GM19452 (cell line): ENCODE results near the gene AKR7A3.
"Not testable (repeated sequence)": the region's sequence is repeated elsewhere in the genome, so short reads cannot be mapped to it uniquely, and the experiment has no call there.

Experiments used
- ATAC-seq: cut with Tn5 transposase; IDR thresholded peaks from one replicate; pipeline ENCODE4 v1.9.1; 2021; ENCODE audit not compliant: unreplicated experiment

Gene AKR7A3

GRCh38 chr1:19256301-19256700 lies 32.3 kb downstream of the AKR7A3 start:
- ATAC-seq, result not testable (repeated sequence)

DNA sequence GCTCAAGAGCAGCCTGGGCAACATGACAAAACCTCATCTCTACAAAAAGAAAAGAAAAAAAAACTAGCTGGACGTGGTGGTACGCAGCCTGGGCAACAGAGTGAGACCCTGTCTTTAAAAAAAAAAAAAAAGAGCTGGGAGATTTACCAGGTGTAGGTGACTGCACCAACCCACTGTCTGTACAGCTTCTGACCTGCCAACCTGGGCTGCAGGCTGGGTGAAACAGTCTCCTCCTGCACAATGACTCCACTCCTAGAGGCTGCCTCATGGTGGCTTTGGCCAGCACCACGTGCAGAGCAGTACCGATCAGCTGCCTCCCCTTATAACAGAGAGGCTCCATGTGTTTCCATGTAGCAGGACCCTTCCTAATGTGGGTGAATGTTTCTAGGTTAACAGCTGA lies 33.3 kb downstream of the AKR7A3 start:
- no peak for ATAC-seq

DNA sequence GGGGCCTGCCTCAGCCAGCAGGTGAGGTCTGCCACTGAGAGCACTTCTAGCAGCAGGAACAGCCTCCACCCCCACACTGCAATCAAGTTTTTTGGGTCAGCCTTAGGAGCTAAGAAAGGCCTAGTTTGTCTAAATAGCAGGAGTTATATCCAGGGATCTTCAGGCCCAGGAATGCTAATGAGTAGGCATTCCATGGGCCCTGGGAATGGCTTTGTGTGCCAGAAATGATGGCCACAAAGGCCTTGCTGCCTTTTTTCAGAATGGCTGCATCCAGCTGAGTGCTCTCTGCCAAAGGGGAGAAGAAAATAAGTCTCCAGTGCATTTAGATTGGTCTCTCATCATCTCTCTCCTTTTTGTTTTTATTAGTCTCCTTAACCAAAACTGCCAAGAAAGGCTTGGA lies 34.2 kb downstream of the AKR7A3 start:
- ATAC-seq, result no peak

DNA sequence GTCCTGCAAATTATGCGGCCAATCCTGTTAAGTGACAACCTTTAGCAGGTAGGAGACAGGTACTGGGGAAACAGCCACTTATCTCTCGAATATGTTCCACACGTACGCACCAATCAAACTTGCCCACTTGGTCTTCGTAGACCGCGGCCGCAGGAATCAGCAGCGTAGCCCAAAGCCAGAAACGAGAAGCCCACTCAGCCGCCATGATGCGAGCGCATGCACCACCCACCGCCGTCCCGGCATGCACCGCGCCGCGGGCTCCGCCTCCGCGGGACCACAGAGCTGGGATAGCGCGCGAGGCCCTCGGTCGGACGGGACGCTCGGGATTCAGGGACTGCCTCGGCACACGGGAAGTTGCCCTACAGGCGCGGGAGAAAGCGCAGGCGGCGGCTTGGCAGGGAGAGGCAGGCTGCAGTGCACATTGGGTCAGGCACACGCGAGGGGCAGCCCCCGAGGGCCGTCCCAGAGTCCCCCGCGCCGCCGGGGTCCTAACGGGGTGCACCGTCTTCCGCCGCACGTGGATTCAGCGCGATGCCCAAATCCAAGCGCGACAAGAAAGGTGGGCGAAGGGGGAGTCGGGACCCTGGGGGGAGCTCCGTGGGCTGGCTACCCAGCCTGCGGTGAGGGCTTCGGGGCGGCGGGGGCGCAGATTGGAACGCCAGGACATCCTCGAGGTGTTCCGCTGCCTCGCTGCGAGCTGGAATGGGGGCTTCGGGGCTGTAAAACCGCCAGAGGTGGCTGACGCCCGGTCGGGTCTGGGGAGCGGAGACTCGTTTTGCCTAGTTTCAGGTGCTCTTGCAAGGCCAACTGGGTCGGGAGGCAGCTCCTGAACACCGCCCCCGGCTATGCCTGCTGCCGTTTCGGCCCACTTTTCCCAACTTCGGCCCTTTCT lies 37.0 kb downstream of the AKR7A3 start, which contains the start of the genes EMC1 and MRTO4:
Gene EMC1, minus strand, starts transcription at position 220 of the 892 bp plus-strand sequence. Its CDS starts 15 bp downstream, at position 205.
Gene MRTO4, plus strand, starts transcription at position 501 of the 892 bp plus-strand sequence. Its CDS starts 31 bp downstream, at position 532.
- ATAC-seq, result peak; percentile 76

GRCh38 chr1:19250629-19251304 lies 37.8 kb downstream of the AKR7A3 start:
- no peak for ATAC-seq

GRCh38 chr1:19240673-19241538 lies 47.7 kb downstream of the AKR7A3 start:
- no peak for ATAC-seq

DNA sequence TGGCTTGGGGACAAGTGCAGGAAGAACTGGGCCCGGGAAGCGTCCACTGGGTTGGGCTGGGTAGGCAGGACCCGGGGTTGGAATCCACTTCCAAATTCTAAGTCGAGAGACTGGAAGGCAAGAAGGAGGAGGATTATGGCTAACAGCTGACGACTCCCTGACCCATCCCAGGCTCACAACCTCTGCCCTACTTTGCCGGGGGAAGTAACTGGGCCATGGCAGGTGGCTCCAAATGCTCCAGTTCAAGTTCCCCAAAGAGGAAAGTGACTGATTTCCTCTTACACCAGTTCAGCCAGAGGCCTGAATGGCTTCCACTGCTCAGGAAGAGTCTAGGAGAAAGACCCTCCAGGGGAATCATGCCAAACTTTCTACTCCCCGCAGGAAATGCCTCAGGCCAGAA lies 48.7 kb downstream of the AKR7A3 start:
- ATAC-seq, result no peak

- ATAC-seq, result no peak
These were observed 54.3 kb downstream of the AKR7A3 start for GRCh38 chr1:19234224-19234623.
